HG02943 (cell line): Measurements from ENCODE around the gene FHIT.

Experiments used
- ATAC-seq: cut with Tn5 transposase; IDR thresholded peaks from one replicate; pipeline ENCODE4 v1.9.1; 2021; ENCODE audit warnings: mild to moderate bottlenecking, low read depth, moderate library complexity; ENCODE audit not compliant: unreplicated experiment

Gene FHIT

DNA sequence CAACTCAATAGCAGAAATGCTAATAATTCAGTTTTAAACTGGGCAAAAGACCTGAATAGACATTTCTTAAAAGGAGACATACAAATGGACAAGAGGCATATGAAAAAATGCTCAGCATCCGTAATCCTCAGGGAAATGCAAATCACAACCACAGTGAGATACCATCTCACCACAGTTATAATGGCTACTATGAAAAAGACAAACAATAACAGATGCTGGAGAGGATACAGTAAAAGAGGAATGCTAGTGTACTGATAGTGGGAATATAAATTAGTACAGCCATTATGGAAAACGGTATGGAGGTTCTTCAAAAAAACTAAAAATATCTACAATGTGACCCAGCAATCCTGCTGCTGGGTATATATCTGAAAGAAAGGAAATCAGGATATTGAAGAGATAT is 367.2 kb downstream of the FHIT start:
- ATAC-seq, result no peak

DNA sequence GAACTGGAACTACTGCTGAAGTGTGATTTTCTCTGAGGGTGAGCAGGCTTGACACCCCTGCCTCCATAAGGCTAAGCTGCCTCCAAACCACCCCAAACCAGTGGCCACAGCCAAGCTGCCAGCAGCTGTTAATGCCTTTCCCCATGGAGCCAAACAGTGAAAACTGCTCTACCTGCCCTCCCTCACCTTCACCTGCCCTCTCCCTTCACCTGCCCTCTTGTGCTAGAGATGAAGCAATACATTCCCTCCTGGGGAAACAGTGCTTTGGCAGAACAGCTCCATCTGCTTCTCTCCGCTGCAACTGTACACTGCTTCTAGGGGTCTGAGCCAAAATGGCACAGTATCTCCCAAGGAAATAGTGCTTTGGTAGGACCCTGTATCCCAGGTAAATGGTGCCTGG is 374.1 kb downstream of the FHIT start:
- no peak for ATAC-seq

DNA sequence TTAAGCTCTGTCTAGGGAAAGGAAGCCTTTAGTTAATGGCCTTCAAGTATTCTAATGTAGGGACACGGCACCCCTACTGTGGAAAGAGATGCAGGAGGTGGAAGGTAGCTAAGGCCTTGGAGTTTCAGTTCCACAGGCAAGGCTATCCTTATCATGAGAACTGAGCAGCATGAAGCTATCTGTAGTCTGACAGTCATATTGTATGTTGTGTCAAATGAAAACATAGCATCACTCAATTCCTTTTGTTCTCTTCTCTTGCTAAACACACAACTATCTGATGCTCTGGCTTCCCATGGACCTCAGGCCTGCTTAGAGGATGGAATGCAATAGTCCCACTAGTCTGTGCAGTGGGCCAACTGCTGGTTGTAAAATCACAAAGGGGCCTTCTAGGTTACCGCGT is 380.9 kb downstream of the FHIT start:
- no peak for ATAC-seq

DNA sequence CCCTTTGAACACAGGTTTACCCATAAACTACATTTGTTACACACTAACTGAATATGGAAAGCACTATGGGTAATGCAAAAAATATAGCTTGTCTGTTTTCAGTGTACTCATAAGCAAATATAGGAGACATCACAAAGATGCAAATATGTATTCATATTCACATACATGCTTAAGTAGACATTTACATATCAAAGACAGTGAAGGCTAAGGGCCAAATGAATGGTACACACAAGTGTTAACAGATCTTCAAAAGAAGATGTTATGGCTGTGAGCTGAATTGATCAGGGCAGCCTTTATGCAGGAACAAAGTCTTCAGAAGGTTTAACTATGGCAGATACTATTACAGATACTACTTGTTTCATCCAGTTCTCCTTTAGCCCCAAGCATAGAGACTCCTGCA is 384.1 kb downstream of the FHIT start:
- no peak for ATAC-seq

- ATAC-seq, result no peak
Measured at GRCh38 chr3:60856257-60857046, 394.8 kb downstream of the FHIT start.

DNA sequence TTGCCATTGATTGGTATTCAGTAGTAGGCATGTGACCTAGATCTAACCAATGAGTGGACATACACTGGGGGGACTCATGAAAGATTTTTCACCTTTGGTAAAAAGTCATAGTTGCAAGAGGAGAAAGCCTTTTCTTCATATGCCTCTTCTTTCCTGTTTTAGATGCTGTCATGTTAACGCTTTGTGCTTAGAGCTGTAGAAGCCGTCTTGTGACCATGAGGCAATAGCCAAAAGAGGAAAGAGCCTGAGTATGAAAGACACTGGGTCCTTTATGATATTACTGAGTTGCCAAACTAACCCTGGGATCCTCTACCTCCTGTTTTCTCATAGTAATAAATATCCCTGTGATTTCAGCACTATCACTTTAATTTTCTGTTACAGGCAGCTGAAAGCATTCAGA is 396.0 kb downstream of the FHIT start:
- no peak for ATAC-seq

DNA sequence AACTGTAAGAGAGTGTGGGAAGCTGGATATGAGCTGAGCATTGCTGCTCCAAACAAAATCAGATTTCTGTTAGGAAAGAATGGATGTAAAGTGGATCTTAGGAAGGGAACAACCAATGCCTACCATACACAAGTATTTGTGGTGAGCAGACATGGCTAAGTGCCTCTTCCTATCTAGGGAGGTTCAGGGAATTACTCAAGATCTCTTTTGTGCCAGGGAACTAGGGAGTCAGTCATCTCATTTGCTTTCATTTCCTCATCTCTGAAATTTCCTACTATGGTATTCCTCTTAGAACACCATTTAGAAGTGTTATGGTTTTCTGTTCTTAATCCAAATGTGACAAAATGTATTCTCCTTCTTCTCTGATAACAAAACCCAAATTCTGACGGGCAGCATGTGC is 396.5 kb downstream of the FHIT start:
- no peak for ATAC-seq

DNA sequence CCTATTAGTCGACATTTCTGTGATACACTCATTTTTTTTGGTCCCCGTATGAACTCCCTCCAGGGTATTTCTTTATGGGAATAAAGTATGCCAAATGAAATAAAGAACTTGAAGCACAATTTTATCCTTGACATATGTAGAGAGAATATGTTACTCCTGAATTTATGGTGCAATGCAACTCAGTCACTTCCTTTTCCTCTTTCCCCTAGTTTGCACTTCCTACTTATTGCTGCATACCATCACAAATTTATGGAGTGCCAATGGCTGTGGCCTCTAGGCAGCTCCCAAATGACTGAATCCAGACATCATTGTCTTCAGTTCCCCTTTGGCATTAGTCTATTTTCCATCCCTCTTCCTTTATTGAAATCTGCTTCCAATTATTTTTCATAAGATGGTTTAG is 403.5 kb downstream of the FHIT start:
- ATAC-seq, result no peak

GRCh38 chr3:60844256-60844655 is 407.0 kb downstream of the FHIT start:
- ATAC-seq, result no peak

GRCh38 chr3:60841355-60841754 is 409.9 kb downstream of the FHIT start:
- ATAC-seq, result no peak

- ATAC-seq, result no peak
Measured at GRCh38 chr3:60839246-60839645, 412.0 kb downstream of the FHIT start.

GRCh38 chr3:60835796-60836195 is 415.5 kb downstream of the FHIT start:
- ATAC-seq, result no peak

- no peak for ATAC-seq
Measured at GRCh38 chr3:60829058-60829457, 422.2 kb downstream of the FHIT start.

GRCh38 chr3:60827666-60828065 is 423.6 kb downstream of the FHIT start:
- no peak for ATAC-seq

DNA sequence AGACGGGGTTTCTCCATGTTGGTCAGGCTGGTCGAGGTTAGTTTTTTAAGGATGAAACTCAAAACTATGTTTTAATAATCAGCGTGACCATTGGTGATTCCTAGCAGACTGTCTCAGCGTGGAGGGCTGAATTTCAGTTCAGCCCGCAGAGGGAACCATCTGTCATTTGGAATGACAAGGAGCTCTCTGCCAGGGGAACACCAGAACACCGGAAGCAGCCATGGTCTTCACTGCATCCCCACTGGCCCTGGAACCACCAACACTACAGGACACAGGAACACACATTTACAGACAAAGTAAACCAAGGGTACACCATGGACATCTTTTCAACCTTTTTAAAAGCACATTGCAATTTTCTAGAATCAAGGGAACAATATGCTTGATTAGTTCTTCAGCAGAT is 424.7 kb downstream of the FHIT start:
- no peak for ATAC-seq

- no peak for ATAC-seq
Measured at GRCh38 chr3:60812502-60812901, 438.8 kb downstream of the FHIT start.

DNA sequence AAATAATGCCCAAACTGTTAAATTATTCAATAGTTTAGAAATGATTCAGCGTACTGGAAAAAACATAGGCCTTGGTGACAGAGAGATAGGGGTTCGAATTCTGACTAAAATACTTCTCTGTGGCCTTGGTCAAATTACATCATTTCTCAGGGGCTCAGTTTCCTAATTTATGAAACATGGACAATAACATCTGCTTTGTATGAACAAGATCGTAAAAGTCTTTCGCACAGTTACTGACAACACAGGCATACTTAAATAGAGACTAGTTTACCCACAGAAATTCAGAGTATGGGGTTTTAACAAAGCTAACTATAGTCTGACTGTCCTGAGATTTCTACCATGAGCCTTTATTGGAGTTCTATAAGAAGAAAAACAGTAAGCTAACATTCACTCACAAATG is 440.4 kb downstream of the FHIT start:
- ATAC-seq, result no peak

- ATAC-seq, result no peak
Measured at GRCh38 chr3:60809857-60810610, 441.2 kb downstream of the FHIT start.

GRCh38 chr3:60803216-60804173 is 447.8 kb downstream of the FHIT start:
- no peak for ATAC-seq

- ATAC-seq, result no peak
Measured at GRCh38 chr3:60801307-60801706, 449.9 kb downstream of the FHIT start.

DNA sequence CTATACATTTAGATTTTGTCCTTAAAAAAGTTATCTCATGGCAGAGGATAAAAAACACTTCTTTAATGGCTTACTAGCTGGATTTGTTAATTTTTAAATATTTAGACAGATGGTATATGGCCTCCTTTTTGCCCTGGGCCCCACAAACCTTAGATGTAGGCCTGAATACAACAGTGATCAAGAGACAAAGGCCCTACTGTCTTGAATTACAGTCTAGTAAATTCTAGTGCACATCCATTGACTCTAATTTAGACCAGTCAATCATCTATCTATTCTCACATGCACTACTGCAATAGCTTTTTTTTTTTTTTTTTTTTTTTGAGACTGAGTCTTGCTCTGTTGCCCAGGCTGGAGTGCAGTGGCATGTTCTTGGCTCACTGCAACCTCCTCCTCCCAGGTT is 452.8 kb downstream of the FHIT start:
- ATAC-seq, result no peak
